AG04450 (cell line): ENCODE measurements around the gene SLTM. TPM values are rescaled to one million over a fixed set of nuclear protein-coding genes. Genes with fewer than 3 reads are reported as not detected.
A peak's percentile ranks its signal among the peaks of the same experiment; 100 is the strongest.
"Not testable (repeated sequence)": the region's sequence is repeated elsewhere in the genome, so short reads cannot be mapped to it uniquely, and the experiment has no call there.

Experiments
- CTCF ChIA-PET: fragments of 300-600, 350-600 bp; formaldehyde crosslinking; extraction: SDS; loops from one replicate; lab custom pipeline; 2022; ENCODE audit warnings: antibody characterized with exemption, inconsistent platforms; lab: Charles Lee
- POLR2A ChIA-PET: fragments of 350-600 bp; formaldehyde crosslinking; extraction: SDS; loops from one replicate; lab custom pipeline; 2021; ENCODE audit warnings: antibody characterized with exemption, inconsistent platforms; lab: Yijun Ruan, JAX
- DNase-seq: peaks from one replicate; pipeline ENCODE4 v3.0.0-alpha.2; 2011; ENCODE audit warnings: low read depth, low spot score
- H3K27ac ChIP-seq: one replicate; pipeline ENCODE4 v1.5.1; 2012; ENCODE audit warnings: low read depth, low read length, control low read depth
- H3K27me3 ChIP-seq: one replicate; pipeline ENCODE4 v1.6.0; 2012; ENCODE audit warnings: low read length; ENCODE audit not compliant: control insufficient read depth, insufficient read depth
- H3K4me3 ChIP-seq: 2 replicates; pipeline ENCODE4 v1.5.1; 2011; ENCODE audit warnings: mild to moderate bottlenecking, low read depth, low read length, control low read depth
- H3K9me3 ChIP-seq: 2 replicates; pipeline ENCODE4 v1.5.1; 2012; ENCODE audit warnings: low read length; ENCODE audit not compliant: control insufficient read depth, insufficient read depth
- polyA plus RNA-seq: library from polyadenylated mRNA; depleted of rRNA; stranded (reverse); fragments of >200 nt; gene quantifications from 2 replicates; pipeline ENCODE4 v1.2.3, GENCODE V29; 2011
- TF ChIP-seq, protein P1 (sequence below): IDR thresholded peaks from 2 replicates; pipeline ENCODE4 v1.5.1; 2011; ENCODE audit warnings: low read depth, low read length, control low read depth, inconsistent platforms

SLTM gene
- polyA plus RNA-seq, 1 experiment = 36.2 TPM

DNA sequence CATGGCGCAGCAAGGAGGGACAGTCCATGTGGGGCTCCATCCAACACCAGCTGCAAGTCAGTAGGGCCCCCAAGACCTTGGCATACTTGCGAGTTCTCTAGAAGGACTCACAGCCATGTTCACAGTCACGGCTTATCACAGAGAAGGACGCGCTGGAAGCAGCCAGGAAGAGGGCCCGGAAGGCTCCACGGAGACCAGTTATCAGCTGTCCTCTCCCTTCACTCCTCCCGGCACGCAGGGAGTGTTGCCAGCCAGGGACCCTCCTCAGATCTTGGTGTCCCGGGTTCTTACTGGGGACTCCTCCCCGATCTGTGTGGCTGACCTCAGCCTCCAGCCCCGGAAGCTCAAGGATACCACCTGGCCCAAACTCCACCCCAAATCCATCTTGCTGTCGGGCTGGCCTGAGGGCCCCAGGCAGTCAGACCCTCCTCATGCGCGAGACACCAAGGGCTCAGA, 68.0 kb downstream of the SLTM start:
- POLR2A ChIA-PET = interaction anchor here (0.5 to 0.7 kb wide), 2 partner anchors 388 to 1532 kb away, joined by 3 to 6 read pairs; partner anchors contain the start of gene ANXA2
- H3K4me3 ChIP-seq = peak overlapping the region; percentile 31; the same call in 1 of the 2 replicates
- no peak for DNase-seq
- H3K27me3 ChIP-seq = no peaks in the 10 kb centered on the region
- CTCF ChIA-PET = interaction anchor here (0.6 kb wide), 1 partner anchor 74 kb away, joined by 3 read pairs; no protein-coding TSS in a partner anchor
- TF ChIP-seq, protein P1, sequence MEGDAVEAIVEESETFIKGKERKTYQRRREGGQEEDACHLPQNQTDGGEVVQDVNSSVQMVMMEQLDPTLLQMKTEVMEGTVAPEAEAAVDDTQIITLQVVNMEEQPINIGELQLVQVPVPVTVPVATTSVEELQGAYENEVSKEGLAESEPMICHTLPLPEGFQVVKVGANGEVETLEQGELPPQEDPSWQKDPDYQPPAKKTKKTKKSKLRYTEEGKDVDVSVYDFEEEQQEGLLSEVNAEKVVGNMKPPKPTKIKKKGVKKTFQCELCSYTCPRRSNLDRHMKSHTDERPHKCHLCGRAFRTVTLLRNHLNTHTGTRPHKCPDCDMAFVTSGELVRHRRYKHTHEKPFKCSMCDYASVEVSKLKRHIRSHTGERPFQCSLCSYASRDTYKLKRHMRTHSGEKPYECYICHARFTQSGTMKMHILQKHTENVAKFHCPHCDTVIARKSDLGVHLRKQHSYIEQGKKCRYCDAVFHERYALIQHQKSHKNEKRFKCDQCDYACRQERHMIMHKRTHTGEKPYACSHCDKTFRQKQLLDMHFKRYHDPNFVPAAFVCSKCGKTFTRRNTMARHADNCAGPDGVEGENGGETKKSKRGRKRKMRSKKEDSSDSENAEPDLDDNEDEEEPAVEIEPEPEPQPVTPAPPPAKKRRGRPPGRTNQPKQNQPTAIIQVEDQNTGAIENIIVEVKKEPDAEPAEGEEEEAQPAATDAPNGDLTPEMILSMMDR = no peak
- peaks cover 3% of the 10 kb centered on the region; the same call in 1 of the 2 replicates for H3K9me3 ChIP-seq
- no peak overlapping the region for H3K27ac ChIP-seq

GRCh38 chr15:58864602-58865424, 68.7 kb downstream of the SLTM start:
- Histone ChIP-seq H3K4me3 (peak overlapping the region; percentile 31; the same call in 1 of the 2 replicates), H3K27me3 (no peaks in the 10 kb centered on the region), H3K27ac (no peak overlapping the region), H3K9me3 (peaks cover 3% of the 10 kb centered on the region; the same call in 1 of the 2 replicates)
- TF ChIP-seq, protein P1 = no peak
- ChIA-PET CTCF (interaction anchor here (0.6 kb wide), 1 partner anchor 74 kb away, joined by 3 read pairs; no protein-coding TSS in a partner anchor), POLR2A (interaction anchor here (0.7 kb wide), 1 partner anchor 387 kb away, joined by 6 read pairs; no protein-coding TSS in a partner anchor)
- no peak for DNase-seq

- no peak for DNase-seq
- TF ChIP-seq, protein P1 = no peak
- Histone ChIP-seq H3K27ac (no peak overlapping the region), H3K27me3 (no peaks in the 10 kb centered on the region), H3K4me3 (no peak overlapping the region), H3K9me3 (peaks cover 3% of the 10 kb centered on the region; the same call in 1 of the 2 replicates)
- ChIA-PET POLR2A (no interaction called here), CTCF (no interaction called here)
These were observed 71.2 kb downstream of the SLTM start for GRCh38 chr15:58862326-58862725.

GRCh38 chr15:58856621-58857020, 76.9 kb downstream of the SLTM start:
- POLR2A ChIA-PET = interaction anchor here (0.6 to 1.3 kb wide), 2 partner anchors 17 to 207 kb away, joined by 5 to 9 read pairs; no protein-coding TSS in a partner anchor
- CTCF ChIA-PET = interaction anchor here (1.4 kb wide), 1 partner anchor 644 kb away, joined by 4 read pairs; no protein-coding TSS in a partner anchor
- H3K27me3 ChIP-seq, H3K27ac ChIP-seq, DNase-seq, H3K9me3 ChIP-seq, H3K4me3 ChIP-seq: not testable (repeated sequence)

DNA sequence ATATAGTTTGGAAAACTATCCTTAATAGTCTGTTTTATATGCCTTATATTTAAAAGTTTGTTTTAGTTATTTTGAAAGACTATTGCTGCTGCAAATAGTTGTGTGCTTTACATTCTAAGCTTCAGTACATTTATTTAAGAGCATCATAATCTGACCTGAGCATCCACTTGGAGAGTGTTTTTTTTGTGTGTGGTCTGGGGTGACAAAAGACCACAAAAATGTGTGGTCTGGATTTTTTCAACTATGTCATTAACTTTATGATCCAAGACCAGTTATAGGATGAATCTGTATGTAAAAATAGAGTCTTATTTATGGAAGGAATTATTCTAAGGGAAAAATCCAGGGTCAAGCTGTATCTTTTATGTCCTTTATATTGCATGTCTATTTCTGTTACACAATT, 77.4 kb downstream of the SLTM start:
- no peak overlapping the region for H3K4me3 ChIP-seq
- TF ChIP-seq, protein P1 = no peak
- no peak for DNase-seq
- no peaks in the 10 kb centered on the region for H3K9me3 ChIP-seq
- no peaks in the 10 kb centered on the region for H3K27me3 ChIP-seq
- POLR2A ChIA-PET = interaction anchor here (1.3 kb wide), 1 partner anchor 17 kb away, joined by 5 read pairs; no protein-coding TSS in a partner anchor
- H3K27ac ChIP-seq = no peak overlapping the region
- CTCF ChIA-PET = interaction anchor here (1.4 kb wide), 1 partner anchor 644 kb away, joined by 4 read pairs; no protein-coding TSS in a partner anchor
